Fibroblast of lung (primary cell): Measurements from ENCODE around the gene FNDC11. TPM values are rescaled to one million over a fixed set of nuclear protein-coding genes. Genes with fewer than 3 reads are reported as not detected.
A peak's percentile ranks its signal among the peaks of the same experiment; 100 is the strongest.

ENCODE experiments used
- DNase-seq, 2 donors: peaks; one replicate each; pipeline versions ENCODE4 v3.0.0 to v3.0.0-alpha.2; 2010; ENCODE audit warnings: low read depth in 2 of 2
- H2AFZ ChIP-seq: 2 replicates; pipeline ENCODE4 v1.5.1; 2012; ENCODE audit warnings: low read length, control low read depth, inconsistent platforms
- H3K27ac ChIP-seq: 2 replicates; pipeline ENCODE4 v1.5.1; 2011; ENCODE audit warnings: low read length, control low read depth; ENCODE audit not compliant: insufficient read depth
- H3K27me3 ChIP-seq: 2 replicates; pipeline ENCODE4 v1.5.1; 2011; ENCODE audit warnings: mild to moderate bottlenecking, low read length; ENCODE audit not compliant: control insufficient read depth, insufficient read depth
- H3K36me3 ChIP-seq: 2 replicates; pipeline ENCODE4 v1.5.1; 2011; ENCODE audit warnings: low read length; ENCODE audit not compliant: control insufficient read depth, insufficient read depth
- H3K4me1 ChIP-seq: 2 replicates; pipeline ENCODE4 v1.5.1; 2011; ENCODE audit warnings: low read length; ENCODE audit not compliant: control insufficient read depth, insufficient read depth; ENCODE audit errors: extremely low read depth
- H3K4me2 ChIP-seq: 2 replicates; pipeline ENCODE4 v1.5.1; 2011; ENCODE audit warnings: low read length, control low read depth; ENCODE audit not compliant: insufficient read depth; ENCODE audit errors: extremely low read depth
- H3K4me3 ChIP-seq, 4 experiments: fragments of 200-600 bp in 1 of 4; sonication (generic) in 1 of 4; replicated peaks in 1 of 4; 2 replicates each; pipeline ENCODE4 v1.5.1; 2011 to 2016; ENCODE audit warnings: low read length in 4 of 4, low read depth in 3 of 4, mild to moderate bottlenecking in 3 of 4, control low read depth in 2 of 4, inconsistent platforms in 1 of 4, mixed read lengths in 1 of 4; ENCODE audit not compliant: insufficient read depth in 1 of 4; ENCODE audit errors: control extremely low read depth in 1 of 4
- H3K79me2 ChIP-seq: 2 replicates; pipeline ENCODE4 v1.5.1; 2012; ENCODE audit warnings: mild to moderate bottlenecking, low read length, inconsistent platforms; ENCODE audit not compliant: control insufficient read depth, insufficient read depth
- H3K9ac ChIP-seq: 2 replicates; pipeline ENCODE4 v1.5.1; 2011; ENCODE audit warnings: mild to moderate bottlenecking, low read length, control low read depth; ENCODE audit not compliant: insufficient read depth
- H3K9me3 ChIP-seq: 2 replicates; pipeline ENCODE4 v1.5.1; 2012; ENCODE audit warnings: low read depth, low read length; ENCODE audit not compliant: control insufficient read depth, insufficient read depth
- H4K20me1 ChIP-seq: 2 replicates; pipeline ENCODE4 v1.5.1; 2011; ENCODE audit warnings: low read length; ENCODE audit not compliant: control insufficient read depth, insufficient read depth; ENCODE audit errors: extremely low read depth
- CTCF ChIP-seq, 2 donors: IDR thresholded peaks in 1 of 2; conservative IDR thresholded peaks in 1 of 2; 1 replicate in 1 of 2; 2 replicates in 1 of 2; pipeline ENCODE4 v1.5.1; 2011 to 2012; ENCODE audit warnings: low read length in 2 of 2, control low read depth in 1 of 2, inconsistent platforms in 1 of 2, low read depth in 1 of 2, mild to moderate bottlenecking in 1 of 2
- EZH2 ChIP-seq: IDR thresholded peaks from 2 replicates; pipeline ENCODE4 v1.5.1; 2012; ENCODE audit warnings: low read length, control low read depth, mild to moderate bottlenecking; ENCODE audit errors: missing control alignments
- polyA plus RNA-seq, 2 donors: library from polyadenylated mRNA; depleted of rRNA in 1 of 2; stranded (reverse) in 1 of 2; unstranded in 1 of 2; fragments of >200 nt; gene quantifications; 2 replicates each; pipeline ENCODE4 v1.2.1, GENCODE V29; 2011 to 2012; ENCODE audit warnings: missing spikeins in 1 of 2
- total RNA-seq: library from RNA; depleted of rRNA; stranded (reverse); fragments of >200 nt; gene quantifications from 2 replicates; pipeline ENCODE4 v1.2.1, GENCODE V29; 2014

FNDC11 gene
- total and polyA plus RNA-seq, 2 donors (not counting 1 experiment from before 2014, with no cell fraction given), result 0.22 to 1.7 TPM

- H3K36me3 ChIP-seq, result no peaks in the 10 kb centered on the region
- H3K4me2 ChIP-seq, result no peak overlapping the region
- H3K9me3 ChIP-seq, result no peaks in the 10 kb centered on the region
- no peak for DNase-seq
- no peak overlapping the region for H2AFZ ChIP-seq
- H3K4me3 ChIP-seq, result no peak overlapping the region
- H3K27ac ChIP-seq, result no peak overlapping the region
- H3K4me1 ChIP-seq, result peaks cover 5% of the 10 kb centered on the region
- no peaks in the 10 kb centered on the region for H4K20me1 ChIP-seq
- H3K27me3 ChIP-seq, result peaks cover 7% of the 10 kb centered on the region
- no peak for TF ChIP-seq EZH2
- TF ChIP-seq CTCF (conservative IDR thresholded peaks at IDR 0.05 in 1 of 2, IDR thresholded peaks at IDR 0.05 in 1 of 2; ENCODE audit: low read depth in 1 of 2, low read length in 2 of 2), result no peak
- H3K9ac ChIP-seq, result no peak overlapping the region
- no peaks in the 10 kb centered on the region for H3K79me2 ChIP-seq
Observed at GRCh38 chr20:63533871-63534393, 20.0 kb upstream of the FNDC11 start.

- H3K4me1 ChIP-seq, result peaks cover 5% of the 10 kb centered on the region
- no peak for TF ChIP-seq EZH2
- TF ChIP-seq CTCF (conservative IDR thresholded peaks at IDR 0.05 in 1 of 2, IDR thresholded peaks at IDR 0.05 in 1 of 2; ENCODE audit: low read depth in 1 of 2, low read length in 2 of 2), result no peak
- H3K9ac ChIP-seq, result no peak overlapping the region
- no peaks in the 10 kb centered on the region for H3K9me3 ChIP-seq
- no peak overlapping the region for H2AFZ ChIP-seq
- no peaks in the 10 kb centered on the region for H4K20me1 ChIP-seq
- no peaks in the 10 kb centered on the region for H3K36me3 ChIP-seq
- no peak overlapping the region for H3K4me2 ChIP-seq
- H3K27me3 ChIP-seq, result peaks cover 7% of the 10 kb centered on the region
- H3K79me2 ChIP-seq, result no peaks in the 10 kb centered on the region
- no peak overlapping the region for H3K4me3 ChIP-seq
- DNase-seq, result no peak
- no peak overlapping the region for H3K27ac ChIP-seq
Observed at GRCh38 chr20:63534427-63534830, 19.5 kb upstream of the FNDC11 start.

GRCh38 chr20:63534831-63535651 is 18.9 kb upstream of the FNDC11 start:
- Histone ChIP-seq H3K79me2 (no peaks in the 10 kb centered on the region), H3K4me2 (no peak overlapping the region), H3K9me3 (no peaks in the 10 kb centered on the region), H3K9ac (no peak overlapping the region), H2AFZ (no peak overlapping the region), H3K36me3 (no peaks in the 10 kb centered on the region), H3K27me3 (peaks cover 7% of the 10 kb centered on the region), H3K27ac (no peak overlapping the region), H4K20me1 (no peaks in the 10 kb centered on the region), H3K4me3 (no peak overlapping the region), H3K4me1 (peaks cover 5% of the 10 kb centered on the region)
- TF ChIP-seq EZH2, result peak; percentile 15
- no peak for TF ChIP-seq CTCF (conservative IDR thresholded peaks at IDR 0.05 in 1 of 2, IDR thresholded peaks at IDR 0.05 in 1 of 2; ENCODE audit: low read depth in 1 of 2, low read length in 2 of 2)
- no peak for DNase-seq
